ENCODE data around the gene FKBP14.

Gene FKBP14

DNA sequence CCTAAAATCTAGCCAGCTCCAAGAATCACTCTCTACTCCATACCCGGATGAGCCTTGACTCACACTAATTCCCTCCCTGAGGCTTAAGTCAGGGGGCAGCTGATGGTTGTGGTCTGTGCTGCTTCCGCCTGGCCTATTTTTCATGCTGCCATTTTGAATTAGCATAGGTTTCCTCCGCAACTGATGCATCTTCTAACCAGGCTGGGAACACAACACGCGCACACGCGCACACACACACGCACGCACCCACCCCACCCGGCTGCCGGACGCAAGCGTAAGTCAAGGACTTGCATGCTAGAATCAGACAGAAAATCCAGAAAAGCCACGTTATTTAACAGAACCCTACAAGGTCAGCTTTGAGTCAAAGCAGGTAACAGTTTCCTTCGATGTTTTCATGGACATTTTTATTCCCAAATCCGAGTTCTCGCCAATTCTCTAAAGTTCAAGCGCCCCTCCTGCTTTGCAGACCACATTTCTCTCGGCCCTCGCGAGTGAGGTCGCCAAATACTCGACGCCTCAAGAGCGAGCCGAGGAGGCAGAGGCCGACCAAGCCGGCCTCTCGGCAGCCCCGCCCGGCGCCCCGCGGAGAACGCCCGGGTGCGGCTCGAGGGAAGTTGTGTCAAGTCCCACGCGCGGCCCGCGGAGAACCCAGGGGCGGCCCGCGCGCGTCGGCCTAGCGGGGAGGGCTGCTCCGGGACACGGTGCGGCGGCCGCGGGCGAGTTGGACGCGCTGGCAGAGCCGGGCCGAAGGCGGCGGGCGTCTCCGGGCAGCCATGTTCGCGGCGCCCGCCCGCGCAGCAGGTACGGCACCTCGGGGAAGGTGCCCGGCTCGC lies 37.9 kb downstream of the FKBP14 start:
- DNase-seq (ENCODE audit: low read depth) = peak; percentile 49
- H3K4me3 ChIP-seq (ENCODE audit: low read depth, low read length) = peak overlapping the region; percentile 90
- TF ChIP-seq, protein P1, sequence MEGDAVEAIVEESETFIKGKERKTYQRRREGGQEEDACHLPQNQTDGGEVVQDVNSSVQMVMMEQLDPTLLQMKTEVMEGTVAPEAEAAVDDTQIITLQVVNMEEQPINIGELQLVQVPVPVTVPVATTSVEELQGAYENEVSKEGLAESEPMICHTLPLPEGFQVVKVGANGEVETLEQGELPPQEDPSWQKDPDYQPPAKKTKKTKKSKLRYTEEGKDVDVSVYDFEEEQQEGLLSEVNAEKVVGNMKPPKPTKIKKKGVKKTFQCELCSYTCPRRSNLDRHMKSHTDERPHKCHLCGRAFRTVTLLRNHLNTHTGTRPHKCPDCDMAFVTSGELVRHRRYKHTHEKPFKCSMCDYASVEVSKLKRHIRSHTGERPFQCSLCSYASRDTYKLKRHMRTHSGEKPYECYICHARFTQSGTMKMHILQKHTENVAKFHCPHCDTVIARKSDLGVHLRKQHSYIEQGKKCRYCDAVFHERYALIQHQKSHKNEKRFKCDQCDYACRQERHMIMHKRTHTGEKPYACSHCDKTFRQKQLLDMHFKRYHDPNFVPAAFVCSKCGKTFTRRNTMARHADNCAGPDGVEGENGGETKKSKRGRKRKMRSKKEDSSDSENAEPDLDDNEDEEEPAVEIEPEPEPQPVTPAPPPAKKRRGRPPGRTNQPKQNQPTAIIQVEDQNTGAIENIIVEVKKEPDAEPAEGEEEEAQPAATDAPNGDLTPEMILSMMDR (conservative IDR thresholded peaks at IDR 0.05; ENCODE audit: low read depth, low read length) = no peak

DNA sequence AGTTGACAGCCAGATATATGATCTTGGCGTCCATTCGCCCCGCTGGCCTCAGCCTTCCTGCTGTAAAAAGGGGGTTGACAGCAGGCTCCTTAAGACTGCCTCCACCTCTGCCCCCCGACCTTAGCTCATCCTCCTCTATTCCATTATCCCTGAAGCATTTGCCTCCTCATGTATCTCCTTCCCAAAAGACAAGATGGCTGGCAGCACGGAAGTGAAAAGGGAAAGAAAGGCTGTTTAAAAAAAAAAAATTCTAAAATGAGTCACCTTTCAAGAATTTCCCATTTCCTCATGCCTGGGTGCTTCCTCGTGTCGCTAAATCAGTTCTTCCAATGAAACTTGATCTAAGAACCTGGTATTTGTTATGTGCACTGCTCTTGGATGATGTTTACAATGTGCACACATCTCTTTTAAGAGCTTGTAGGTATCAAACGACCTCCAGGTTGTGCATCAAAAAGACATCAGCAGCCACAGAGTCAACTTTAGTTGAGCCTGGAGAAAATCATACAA lies 38.6 kb downstream of the FKBP14 start:
- peak overlapping the region; percentile 90 for H3K4me3 ChIP-seq (ENCODE audit: low read depth, low read length)
- DNase-seq (ENCODE audit: low read depth) = peak; percentile 90
- TF ChIP-seq, protein P1 (conservative IDR thresholded peaks at IDR 0.05; ENCODE audit: low read depth, low read length) = no peak

DNA sequence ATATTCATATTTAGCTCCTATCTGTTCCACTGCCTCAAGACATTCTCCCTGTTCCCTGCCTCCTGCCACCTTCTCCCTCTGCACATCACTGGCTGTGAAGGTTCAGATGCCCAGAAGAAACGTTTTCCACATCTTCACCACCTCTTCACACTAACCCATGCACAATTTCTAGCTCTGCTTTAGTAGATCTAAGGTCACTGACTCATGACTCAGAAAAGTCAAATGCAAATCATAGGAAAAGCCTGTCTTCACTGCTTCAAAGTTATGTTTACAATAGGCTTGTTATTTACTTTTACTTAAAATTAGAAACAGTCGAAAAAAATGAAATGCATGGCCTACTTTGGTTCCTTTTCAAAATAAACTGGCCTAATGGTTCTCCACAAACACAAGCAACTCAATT lies 39.4 kb downstream of the FKBP14 start:
- no peak overlapping the region for H3K4me3 ChIP-seq (ENCODE audit: low read depth, low read length)
- TF ChIP-seq, protein P1 (conservative IDR thresholded peaks at IDR 0.05; ENCODE audit: low read depth, low read length) = no peak
- peak; percentile 44 for DNase-seq (ENCODE audit: low read depth)

DNA sequence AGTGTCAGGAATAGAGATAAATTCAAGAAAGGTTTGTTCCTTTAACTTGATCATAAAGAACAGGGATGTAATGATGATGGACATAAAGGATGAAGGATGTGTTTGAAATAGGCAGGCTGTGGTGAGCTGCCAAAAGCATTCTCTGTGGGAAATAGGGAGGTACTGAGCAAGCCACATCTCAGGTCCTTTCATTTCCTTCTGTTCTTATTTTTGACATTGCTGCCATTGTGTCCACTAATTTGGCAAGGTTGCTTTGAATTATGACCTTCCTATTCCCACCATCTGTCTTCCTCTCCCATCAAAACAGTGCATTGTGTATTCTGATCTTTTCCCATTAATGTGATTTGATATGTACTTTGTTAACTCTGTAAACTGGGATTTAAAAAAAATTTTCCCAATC lies 46.4 kb downstream of the FKBP14 start:
- H3K4me3 ChIP-seq (ENCODE audit: low read depth, low read length) = no peak overlapping the region
- TF ChIP-seq, protein P1 (conservative IDR thresholded peaks at IDR 0.05; ENCODE audit: low read depth, low read length) = no peak
- DNase-seq (ENCODE audit: low read depth) = no peak

DNA sequence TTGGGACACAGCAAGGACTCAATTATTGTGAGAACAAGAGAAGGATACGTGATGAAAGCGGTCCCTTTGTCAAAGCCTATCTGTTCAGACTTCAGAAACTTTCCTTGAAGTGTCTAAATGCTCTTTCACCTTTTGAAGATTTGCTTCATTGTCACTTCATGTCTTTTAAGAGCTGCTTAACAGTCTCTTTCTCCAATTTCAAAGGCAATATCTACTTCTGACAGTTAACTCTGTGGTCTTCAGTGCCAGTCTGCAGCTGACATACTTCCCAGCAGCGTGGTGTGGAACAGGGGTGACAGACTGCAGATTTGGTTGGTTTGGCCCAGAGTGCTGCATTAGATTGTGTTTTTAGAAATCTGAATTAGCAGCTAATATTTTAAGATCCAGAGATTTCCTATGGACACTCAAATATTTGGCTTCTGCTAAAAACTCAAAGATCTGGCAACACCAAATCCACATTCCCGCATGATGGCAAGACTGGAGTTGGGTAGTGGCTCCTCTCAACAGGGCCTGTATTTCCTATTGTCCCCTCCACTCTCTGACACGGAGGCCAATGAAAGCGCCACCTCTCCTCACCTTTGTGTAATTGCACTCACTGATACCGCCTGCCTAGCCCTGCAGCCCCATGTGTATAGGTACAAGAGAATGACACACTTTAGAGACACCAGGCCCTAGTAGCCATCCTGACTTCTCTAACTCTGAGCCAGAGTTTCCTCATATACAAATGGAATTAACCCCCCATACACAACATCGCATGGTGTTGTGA lies 48.4 kb downstream of the FKBP14 start:
- H3K4me3 ChIP-seq (ENCODE audit: low read depth, low read length) = no peak overlapping the region
- TF ChIP-seq, protein P1 (conservative IDR thresholded peaks at IDR 0.05; ENCODE audit: low read depth, low read length) = no peak
- no peak for DNase-seq (ENCODE audit: low read depth)

DNA sequence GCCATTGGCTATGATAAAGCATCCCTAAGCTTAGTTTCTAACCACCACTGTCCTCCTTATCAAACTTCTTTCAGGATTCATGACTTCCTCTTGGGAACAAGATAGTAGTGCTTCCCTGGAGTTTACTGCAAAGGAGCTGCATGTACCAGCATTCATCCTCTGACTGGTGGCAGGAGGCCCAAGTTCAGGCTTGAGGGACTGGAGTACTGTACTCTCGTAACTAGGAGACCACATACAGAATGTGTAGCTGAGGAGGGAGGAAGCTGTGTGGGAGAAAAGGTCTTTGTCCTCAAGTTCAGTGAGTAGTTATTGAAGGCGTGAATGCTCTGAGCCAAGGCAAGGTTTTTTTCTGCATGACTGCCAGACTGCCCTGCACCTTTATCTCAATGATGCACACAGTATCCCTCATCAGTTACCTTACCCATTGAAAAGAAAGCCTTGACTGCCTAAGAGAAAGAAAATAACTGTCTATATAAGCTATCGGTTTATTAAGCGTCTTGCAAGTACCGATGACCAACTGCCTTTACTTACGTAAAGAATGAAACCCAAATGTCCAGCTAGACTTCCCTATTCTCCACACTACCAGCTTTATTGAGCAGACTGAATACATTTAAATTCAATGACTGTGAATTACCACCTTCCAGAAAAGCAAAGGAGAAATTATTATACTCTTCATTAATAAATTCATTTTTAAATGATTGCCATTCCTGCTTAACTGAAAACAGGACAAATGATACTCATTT lies 49.7 kb downstream of the FKBP14 start:
- peak; percentile 61 for DNase-seq (ENCODE audit: low read depth)
- TF ChIP-seq, protein P1 (conservative IDR thresholded peaks at IDR 0.05; ENCODE audit: low read depth, low read length) = no peak

More for the DNA sequence above, 49.7 kb downstream of the FKBP14 start:
- no peak overlapping the region for H3K4me3 ChIP-seq (ENCODE audit: low read depth, low read length)

Measured in choroid plexus epithelial cell (primary cell).